AG09319 (cell line): ENCODE results near the gene SUSD1.
A peak's percentile ranks its signal among the peaks of the same experiment; 100 is the strongest.

Source experiments
- DNase-seq: peaks from one replicate; pipeline ENCODE4 v3.0.0-alpha.2; 2010; ENCODE audit warnings: low read depth; ENCODE audit errors: extremely low read depth
- CTCF ChIP-seq: IDR thresholded peaks from 2 replicates; pipeline ENCODE4 v1.5.1; 2011; ENCODE audit warnings: low read depth, mild to moderate bottlenecking, inconsistent platforms, low read length, moderate library complexity

The SUSD1 gene

GRCh38 chr9:112063586-112063985 is 111.5 kb downstream of the SUSD1 start:
- no peak for DNase-seq
- TF ChIP-seq CTCF: no peak

DNA sequence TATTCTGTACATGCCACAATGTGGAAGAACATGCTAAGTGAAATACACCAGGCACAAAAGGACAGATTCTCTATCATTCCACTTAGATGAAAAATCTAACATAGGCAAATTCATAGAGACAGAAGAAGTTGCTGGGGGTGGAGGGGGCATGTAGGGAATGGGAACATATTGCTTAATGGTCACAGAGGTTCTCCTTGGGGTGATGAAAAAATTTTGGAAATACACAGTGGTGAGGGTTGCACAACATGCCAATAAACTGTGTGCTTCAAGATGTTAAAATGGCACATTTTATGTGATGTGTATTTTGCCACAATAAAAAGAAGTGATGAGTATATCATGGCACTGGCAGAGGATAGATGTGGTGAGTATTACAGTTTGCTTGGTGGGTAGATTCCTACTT is 111.9 kb downstream of the SUSD1 start:
- no peak for DNase-seq

GRCh38 chr9:112061152-112061740 is 113.9 kb downstream of the SUSD1 start:
- no peak for TF ChIP-seq CTCF
- peak; percentile 79 for DNase-seq

More for the DNA sequence above, 111.9 kb downstream of the SUSD1 start:
- TF ChIP-seq CTCF: no peak

- TF ChIP-seq CTCF: no peak
- DNase-seq: no peak
Measured at GRCh38 chr9:112059966-112060320, 115.2 kb downstream of the SUSD1 start.

- DNase-seq: no peak
- TF ChIP-seq CTCF: no peak
Measured at GRCh38 chr9:112059145-112059965, 115.7 kb downstream of the SUSD1 start.

- TF ChIP-seq CTCF: no peak
- no peak for DNase-seq
Measured at GRCh38 chr9:112056996-112057395, 118.1 kb downstream of the SUSD1 start.

GRCh38 chr9:112054916-112055315 is 120.2 kb downstream of the SUSD1 start:
- DNase-seq: no peak
- no peak for TF ChIP-seq CTCF
